GM12872 (cell line): ENCODE measurements around the gene ADAMTSL2.

Source experiments
- TF ChIP-seq, protein P1 (sequence below): IDR thresholded peaks from 3 replicates; pipeline ENCODE4 v1.5.1; 2011; ENCODE audit warnings: low read depth, mild to moderate bottlenecking, low read length, moderate library complexity; ENCODE audit not compliant: insufficient read depth

The ADAMTSL2 gene

DNA sequence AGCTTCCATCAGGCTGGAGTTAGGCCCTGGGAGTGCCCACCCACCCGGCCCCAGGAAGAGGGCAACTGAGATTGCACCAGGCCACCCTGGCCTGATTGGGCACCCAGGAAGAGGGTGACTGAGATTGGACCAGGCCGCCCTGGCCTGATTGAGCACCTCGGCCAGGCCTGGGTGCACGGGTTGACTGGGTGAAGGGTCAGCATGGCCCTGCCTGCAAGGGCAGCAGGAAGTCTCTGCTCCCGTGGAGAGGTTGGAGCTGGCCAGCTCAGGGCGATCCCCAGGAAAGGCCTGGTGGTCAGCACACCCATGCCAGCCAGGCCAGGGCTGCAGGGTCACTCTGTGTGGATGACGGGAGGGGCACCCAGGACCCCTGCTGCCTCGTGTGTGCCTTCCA, 11.8 kb downstream of the ADAMTSL2 start:
- TF ChIP-seq, protein P1, sequence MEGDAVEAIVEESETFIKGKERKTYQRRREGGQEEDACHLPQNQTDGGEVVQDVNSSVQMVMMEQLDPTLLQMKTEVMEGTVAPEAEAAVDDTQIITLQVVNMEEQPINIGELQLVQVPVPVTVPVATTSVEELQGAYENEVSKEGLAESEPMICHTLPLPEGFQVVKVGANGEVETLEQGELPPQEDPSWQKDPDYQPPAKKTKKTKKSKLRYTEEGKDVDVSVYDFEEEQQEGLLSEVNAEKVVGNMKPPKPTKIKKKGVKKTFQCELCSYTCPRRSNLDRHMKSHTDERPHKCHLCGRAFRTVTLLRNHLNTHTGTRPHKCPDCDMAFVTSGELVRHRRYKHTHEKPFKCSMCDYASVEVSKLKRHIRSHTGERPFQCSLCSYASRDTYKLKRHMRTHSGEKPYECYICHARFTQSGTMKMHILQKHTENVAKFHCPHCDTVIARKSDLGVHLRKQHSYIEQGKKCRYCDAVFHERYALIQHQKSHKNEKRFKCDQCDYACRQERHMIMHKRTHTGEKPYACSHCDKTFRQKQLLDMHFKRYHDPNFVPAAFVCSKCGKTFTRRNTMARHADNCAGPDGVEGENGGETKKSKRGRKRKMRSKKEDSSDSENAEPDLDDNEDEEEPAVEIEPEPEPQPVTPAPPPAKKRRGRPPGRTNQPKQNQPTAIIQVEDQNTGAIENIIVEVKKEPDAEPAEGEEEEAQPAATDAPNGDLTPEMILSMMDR: no peak

DNA sequence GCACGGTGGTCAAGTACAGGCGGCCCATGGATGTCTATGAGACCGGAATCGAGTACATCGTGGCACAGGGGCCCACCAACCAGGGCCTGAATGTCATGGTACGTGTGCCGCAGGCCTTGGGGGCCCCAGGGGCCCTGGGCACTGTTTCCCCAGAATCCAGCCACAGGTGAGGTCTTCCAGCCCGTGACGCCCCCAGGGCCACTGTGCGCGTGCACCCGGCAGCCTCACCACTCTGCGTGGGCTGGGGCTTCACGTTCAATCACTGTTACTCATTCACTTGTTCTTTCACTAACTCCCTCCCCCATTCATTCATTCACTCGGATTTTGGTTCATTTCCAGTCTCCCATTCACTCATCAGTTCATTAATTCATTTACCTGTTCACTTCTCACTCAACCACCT, 12.6 kb downstream of the ADAMTSL2 start:
- TF ChIP-seq, protein P1: no peak

DNA sequence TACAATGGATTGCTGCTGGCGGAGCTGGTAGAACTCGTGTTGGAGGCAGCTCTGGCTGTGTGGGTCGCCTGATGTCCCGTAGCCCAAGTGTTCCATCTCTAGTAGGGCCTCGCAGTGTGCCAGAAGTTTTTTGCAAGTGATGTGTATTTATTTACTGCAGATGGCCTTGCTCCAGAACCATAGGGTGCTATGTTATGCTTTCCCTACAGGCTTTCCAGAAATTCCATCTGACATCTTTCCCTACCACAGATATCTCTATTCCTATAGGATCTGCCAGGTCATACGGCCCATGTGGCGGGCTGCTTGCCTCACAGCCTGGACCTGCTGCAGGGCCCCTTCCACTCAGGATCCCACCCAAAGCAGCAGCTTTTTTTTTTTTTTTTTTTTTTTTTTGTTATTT, 16.9 kb downstream of the ADAMTSL2 start:
- TF ChIP-seq, protein P1: no peak

DNA sequence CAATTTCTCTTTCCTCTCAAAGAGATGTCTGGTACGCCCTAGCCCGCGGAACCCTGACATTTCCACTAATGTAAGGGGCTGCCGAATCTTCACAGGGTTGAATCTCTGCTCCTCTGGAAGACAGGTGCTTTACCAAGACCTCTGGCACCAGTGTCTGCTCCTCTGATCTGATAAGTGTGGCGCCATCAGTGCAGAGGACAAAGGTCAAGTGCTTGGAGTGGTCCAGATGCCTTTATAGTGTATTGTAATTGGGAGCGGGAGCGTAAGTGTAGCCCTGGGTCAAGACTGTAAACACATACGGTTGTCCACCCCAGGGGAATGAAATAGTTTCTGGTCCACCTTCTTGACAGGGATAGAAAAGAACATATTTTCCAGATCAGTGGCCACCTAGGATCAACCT, 17.7 kb downstream of the ADAMTSL2 start:
- TF ChIP-seq, protein P1: no peak

DNA sequence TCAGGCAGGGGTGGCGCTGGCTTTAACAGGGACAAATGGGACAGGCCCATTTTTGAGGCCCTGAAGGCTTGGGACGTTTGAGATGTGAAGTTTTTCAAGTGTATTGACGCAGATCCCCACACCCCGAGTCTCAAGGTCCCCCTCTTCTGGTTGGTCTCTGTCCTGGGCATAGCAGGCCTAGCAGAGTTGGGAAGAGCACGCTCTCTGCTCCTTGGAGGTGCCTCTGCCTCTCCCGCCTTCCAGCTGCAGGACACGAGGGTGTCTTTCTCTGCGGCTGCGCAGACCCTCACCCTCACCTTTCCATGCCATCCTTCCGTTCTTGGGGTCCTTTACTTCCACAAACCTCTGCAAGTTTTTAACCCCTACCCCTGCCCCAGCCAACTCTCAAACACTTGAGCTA, 18.6 kb downstream of the ADAMTSL2 start:
- TF ChIP-seq, protein P1: no peak

DNA sequence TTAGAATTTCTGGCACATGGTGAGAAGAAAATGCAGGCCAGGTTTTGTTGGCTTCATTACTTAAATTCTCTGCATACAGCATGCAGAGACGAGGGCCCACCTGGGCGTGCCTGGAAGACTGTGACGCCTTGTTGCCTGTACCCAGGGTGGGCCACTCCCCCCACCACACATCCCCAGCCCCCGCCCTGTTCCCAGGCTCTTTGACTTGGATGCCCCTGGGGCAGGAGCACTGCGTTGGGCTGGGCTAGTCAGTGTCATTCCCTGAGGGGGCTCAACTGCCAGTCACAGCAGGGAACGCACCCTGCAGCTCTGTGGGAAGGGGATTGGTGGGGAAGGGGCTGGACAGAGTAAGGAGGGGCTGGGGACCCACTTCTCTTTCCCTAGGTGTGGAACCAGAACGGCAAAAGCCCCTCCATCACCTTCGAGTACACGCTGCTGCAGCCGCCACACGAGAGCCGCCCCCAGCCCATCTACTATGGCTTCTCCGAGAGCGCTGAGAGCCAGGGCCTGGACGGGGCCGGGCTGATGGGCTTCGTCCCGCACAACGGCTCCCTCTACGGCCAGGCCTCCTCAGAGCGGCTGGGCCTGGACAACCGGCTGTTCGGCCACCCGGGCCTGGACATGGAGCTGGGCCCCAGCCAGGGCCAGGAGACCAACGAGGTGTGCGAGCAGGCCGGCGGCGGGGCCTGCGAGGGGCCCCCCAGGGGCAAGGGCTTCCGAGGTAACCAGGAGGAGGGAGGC, 19.6 kb downstream of the ADAMTSL2 start:
- TF ChIP-seq, protein P1: no peak

DNA sequence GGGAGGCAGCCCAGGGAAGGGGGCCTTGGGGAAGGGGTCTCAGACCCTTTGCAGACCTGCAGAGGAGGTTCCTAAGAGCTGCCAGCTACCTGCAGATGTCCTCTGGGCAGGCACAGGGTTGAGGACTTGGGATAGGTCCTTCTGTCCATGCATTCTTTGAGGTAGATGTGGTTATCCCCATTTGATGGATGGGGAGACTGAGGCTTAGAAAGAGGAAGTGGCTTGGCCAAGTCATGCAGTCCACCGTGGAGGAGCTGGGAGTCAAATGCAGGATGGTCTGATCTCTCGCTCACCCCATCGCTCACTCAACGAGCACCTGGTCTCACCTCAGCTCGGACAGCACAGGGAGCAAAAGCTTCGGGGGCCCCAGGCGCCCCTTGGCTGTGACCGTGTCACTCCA, 20.2 kb downstream of the ADAMTSL2 start:
- TF ChIP-seq, protein P1: no peak
